HG03565 (cell line): ENCODE results near the gene KLHL7.
"Not testable (repeated sequence)": the region's sequence is repeated elsewhere in the genome, so short reads cannot be mapped to it uniquely, and the experiment has no call there.

Experiments
- ATAC-seq: cut with Tn5 transposase; IDR thresholded peaks from one replicate; pipeline ENCODE4 v1.9.1; 2021; ENCODE audit warnings: mild to moderate bottlenecking, moderate library complexity; ENCODE audit not compliant: unreplicated experiment

The KLHL7 gene

DNA sequence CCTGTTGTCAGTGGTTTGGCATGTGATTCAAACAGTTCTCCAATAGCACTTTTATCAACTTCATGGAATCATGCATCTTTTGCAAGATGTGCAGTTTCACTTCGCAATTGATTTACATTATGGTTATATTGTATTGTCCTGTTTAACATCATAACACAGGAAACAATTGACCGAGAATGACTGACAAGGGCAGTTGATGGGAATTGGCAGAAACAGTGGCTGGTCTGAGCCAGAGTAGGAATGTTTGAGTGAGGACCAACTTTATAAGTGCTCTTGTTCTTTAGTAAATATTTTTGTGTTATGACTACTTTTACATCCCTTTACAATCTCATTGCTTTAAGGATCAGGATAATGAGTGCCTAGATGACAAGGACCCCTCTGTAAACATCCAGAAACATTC, 2.2 kb downstream of the KLHL7 start:
- ATAC-seq = no peak

DNA sequence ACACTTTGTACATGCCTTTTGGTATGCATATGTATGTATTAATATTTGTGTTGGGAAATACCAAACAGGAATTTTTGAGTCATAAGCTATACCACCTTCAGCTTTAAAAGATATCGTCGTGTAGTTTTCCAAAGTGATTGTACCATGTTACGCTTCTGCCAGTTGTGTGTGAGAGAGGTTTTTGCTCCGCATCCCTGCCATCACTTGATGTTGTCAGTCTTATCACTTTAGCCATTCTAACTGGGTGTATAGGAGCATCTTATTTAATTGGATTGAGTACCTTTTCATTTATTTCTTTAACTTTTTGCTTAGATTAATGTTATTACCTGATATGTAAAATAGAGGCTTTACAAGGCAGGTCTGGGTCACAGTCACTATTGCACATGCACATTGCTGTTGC, 3.4 kb downstream of the KLHL7 start:
- ATAC-seq = no peak

DNA sequence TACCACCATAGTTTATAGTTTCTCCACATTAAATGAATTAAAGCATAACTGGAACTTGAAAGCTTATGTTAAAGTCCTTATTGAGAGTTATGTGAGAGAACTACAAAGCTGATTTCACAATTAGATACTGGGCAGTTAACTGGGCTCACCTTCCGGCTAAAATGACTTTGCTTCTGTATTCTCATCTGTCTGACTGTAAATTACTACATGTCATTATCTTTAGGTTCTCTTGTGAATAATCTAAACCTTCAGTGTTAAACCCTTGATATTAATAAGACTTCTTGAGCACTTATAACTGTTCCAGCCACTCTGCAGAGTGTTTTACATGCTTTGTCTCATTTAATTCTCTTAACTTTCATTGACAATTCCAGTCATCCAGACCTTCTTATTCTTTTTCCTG, 3.9 kb downstream of the KLHL7 start:
- ATAC-seq = no peak

DNA sequence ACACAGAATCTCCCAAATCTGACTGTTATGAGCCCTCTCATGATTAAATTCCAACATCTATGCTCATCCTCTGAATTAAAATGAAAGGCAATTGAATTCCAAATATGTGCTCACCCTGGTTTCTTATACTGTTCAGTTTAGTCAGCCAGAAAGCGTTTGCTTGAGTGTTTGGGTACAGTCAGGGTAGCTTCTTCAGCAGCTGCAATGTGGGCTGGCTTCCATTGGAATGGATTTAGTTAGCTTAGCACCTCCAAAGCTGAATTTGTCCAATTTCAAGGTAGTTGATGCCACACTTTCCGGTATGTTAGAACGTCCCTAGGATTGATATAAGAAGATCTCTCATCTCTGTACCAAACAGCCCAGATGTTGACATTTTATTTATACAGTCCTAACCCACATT, 9.3 kb downstream of the KLHL7 start:
- ATAC-seq = no peak

DNA sequence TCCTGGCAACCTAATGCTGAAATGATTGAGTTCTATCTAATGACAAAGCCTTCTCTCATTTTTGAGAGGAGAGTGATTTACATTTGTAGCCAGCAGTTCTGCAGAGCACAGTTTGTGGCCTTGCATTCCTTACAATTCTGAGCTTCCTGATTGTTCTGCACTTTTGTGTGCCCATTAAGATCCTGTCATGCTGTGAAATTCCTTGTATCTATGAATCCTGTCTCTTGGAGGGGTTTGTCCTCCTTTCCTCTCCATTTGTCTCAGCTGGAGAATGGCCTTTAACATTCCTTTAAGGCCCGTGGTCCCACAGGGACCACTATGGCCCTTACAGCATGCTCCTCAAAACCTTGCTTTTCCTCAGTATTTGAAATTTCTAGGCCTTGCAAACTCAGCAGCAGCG, 10.4 kb downstream of the KLHL7 start:
- no peak for ATAC-seq

DNA sequence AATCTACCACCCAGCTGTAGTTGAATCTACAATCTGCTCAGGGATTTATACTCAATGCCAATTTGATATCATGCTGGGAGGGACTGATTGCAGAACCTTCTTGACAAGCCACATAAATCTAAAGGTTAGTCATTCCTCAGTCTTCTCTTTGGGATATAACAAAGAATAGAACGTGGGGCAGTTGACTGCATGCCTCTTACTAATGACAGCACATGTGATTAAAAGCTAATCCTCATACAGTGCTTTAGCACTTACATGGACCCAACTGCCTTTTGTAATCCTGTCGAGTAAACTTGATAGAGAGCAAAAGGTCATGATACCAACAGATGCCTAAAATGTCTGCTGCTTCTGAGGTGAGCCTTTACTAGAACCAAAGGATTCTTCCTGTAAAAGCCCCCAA, 12.3 kb downstream of the KLHL7 start:
- ATAC-seq = no peak

DNA sequence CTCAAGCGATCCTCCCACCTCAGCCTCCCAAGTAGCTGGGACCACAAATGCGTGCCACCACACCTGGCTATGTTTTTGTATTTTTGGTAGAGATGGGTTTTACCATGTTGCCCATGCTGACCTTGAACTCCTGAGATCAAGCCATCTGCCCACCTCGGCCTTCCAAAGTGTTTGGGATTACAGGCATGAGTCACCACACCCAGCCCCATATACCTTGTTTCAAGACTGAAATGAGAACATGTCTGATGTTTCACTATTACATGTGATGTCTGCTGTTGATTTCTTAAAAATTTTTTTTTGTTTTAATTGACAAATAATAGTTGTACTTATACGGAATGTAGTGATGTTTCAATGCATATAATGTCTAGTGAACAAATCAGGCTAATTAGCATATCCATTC, 14.5 kb downstream of the KLHL7 start:
- no peak for ATAC-seq

DNA sequence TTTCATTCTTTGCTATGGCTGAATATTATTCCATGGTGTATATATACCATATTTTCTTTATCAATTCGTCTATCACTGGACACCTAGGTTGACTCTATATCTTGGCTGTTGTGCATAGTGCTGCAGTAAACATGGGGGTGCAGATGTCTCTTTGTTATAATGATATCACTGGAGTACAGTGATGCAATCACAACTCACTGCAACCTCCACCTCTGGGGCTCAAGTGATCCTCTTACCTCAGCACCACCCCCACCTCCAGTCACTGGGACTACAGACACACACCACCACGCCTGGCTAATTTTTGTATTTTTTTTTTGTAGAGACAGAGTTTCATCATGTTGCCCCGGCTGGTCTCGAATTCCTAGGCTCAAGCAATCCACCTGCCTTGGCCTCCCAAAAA, 15.6 kb downstream of the KLHL7 start:
- no peak for ATAC-seq

DNA sequence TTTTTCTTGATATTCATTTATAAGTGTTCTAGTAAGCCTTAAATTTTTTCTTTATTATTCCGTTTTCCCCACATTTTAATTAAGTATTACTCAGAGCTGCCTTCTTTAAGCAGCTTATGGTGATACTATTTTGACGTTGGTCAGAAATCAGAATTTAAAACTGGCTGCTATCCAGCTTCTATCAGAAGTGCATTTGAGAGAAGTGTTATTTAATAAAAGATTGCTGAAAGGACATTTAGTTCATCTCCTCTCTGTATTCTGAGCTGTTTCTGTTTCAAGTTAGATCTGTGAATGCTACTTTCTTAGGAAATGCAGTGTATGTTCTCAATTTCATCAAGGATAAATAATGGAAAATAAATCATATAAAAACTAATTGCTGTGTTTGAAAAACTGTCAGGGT, 17.4 kb downstream of the KLHL7 start:
- ATAC-seq = no peak

DNA sequence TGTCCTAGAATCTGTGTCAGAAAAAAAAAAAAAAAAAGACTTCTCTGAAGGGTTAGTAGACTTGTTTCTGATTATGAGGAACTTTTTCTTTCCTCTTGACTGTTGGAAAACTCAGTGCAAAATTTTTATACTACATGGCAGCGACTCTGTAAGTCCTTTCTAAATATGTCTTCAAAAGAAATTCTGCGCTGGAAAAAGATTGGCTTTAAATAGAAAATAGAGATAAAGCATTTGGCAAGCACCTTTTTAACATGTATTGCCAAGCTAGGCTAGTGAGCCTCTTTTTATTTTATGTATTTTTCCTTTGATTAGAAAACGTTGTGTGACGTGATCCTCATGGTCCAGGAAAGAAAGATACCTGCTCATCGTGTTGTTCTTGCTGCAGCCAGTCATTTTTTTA, 17.9 kb downstream of the KLHL7 start:
- no peak for ATAC-seq

DNA sequence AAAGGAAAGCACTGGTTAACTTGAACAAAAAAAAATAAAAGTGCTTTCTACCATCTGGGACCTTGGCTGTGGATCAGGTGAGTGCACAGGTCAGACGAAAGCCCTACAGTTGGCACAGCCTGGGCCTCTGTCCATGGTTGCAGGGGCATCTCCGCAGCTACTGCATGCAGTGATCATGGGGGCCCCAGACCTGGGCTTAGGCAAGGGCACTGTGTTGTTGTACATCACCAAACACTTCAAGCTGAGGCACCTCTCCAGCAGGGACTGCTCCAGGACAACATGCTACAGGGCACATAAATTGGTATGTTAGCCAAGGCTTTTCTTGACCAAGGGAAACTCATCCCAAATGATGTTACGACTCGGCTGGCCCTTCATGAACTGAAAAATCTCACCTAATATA, 23.5 kb downstream of the KLHL7 start:
- ATAC-seq = no peak

DNA sequence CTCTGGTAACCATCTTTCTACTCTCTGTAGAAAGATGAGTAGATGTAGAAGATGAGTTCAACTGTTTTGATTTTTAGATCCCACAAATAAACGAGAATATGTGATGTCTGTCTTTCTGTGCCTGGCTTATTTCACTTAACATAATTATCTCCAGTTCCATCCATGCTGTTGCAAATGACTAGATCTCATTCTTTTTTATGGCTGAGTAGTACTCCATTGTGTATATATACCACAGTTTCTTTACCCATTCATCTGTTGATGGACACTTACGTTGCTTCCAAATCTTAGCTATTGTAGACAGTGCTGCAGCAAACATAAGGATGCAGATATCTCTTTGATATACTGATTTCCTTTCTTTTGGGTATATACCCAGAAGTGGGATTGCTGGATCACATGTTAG, 26.2 kb downstream of the KLHL7 start:
- not testable (repeated sequence) for ATAC-seq

DNA sequence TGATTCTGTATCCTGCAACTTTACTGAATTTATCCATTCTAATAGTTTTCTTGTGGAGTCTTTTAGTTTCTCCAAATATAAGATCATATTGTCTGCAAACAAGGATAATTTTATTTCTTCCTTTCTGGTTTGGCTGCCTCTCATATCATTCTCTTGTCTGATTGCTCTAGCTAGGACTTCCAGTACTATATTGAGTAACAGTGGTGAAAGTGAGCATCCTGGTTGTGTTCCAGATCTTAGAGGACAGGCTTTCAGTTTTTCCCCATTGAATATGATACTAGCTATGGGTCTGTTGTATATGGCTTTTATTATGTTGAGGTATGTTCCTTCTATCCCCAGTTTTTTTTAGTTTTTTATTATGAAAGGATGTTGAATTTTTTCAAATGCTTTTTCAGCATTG, 28.2 kb downstream of the KLHL7 start:
- no peak for ATAC-seq

DNA sequence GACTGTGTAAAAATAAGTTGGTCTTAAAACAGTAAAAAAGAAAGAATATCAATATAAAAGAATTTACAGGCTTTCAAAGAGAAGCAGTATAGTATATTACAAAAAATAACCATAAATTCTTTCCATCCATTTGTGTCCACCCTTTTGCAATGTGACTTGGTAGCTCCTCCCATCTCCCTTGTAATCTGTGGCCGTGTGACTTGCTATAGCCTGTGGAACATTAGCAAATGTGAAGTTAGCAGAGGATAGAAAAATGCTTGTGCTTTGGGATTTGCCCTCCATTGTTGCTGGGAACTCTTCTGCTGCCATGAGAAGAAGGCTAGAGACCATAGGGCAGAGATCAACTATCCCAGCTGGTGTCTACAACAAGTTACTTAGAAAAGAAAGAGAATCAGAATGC, 30.2 kb downstream of the KLHL7 start:
- ATAC-seq = no peak

DNA sequence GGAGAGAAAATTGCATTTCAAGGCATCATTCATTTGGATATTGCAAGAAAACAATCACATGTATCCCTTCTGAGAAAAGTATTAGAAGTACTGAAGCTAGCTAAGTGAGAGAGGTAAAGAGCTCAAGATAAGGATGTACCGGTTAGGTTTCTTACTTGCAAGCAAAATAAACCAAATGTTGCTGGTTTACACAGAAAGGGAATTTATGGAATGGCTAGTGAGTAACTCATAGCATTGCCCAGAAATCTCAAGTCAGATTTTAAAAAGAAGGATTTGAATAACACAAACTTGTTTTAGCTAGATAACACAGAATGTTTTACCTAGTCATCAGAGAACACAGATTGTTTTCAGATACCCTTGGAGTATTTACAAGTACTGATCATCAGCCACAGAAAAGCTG, 30.6 kb downstream of the KLHL7 start:
- ATAC-seq = no peak

DNA sequence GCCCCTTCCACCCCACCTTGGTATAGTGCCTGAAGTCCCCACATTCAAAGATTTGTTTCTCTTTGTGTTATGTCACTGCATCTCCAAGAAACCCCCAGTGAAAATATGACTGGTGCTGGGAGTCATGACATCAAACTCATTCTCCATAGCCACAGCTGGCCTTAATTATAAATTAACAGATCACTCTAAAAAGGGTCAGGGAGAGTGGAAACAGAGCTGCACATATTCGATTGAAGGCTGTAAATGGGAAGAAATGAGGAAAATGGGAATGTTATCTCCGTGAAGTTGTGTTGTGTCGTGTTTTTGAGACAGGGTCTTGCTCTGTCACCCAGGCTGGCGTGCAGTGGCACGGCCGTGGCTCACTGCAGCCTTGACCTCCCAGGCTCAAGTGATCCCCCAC, 52.1 kb downstream of the KLHL7 start:
- no peak for ATAC-seq

DNA sequence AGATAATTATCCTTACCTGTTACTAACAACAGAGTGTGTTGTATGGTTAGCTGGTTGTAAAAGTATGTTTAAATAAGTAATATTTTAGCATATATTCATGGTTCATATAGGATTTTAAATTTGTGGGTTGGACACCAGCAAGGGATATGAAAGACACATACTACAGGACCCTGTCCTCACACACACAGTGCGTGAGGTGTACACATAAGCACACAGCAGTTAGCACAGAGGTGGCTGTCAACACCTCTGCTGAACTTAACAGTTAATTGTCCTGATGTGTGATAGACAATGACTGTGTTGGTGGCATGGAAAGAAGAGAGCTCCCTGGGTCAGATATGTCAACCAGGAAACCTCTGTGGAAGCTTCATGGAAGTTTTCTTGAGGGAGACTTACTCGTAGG, 53.0 kb downstream of the KLHL7 start:
- no peak for ATAC-seq

DNA sequence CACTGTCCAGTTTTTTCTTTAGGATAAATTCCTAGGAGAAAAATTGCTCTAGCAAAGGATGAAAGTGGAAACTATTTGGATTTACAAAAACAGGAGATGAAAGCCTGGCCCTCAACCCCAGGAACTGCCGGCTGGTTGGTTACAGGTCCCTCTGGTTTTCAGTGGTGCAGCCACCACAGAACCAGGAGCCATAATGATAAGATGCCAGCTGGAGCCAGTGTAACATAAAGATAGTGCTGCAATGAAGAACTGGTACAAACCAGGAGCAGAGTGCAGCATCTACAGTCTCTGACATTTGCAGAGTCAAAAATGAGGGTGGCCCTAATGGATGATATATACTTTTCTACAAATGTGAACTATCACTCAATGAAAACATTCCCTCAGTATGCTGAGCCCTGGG, 55.9 kb downstream of the KLHL7 start:
- no peak for ATAC-seq

DNA sequence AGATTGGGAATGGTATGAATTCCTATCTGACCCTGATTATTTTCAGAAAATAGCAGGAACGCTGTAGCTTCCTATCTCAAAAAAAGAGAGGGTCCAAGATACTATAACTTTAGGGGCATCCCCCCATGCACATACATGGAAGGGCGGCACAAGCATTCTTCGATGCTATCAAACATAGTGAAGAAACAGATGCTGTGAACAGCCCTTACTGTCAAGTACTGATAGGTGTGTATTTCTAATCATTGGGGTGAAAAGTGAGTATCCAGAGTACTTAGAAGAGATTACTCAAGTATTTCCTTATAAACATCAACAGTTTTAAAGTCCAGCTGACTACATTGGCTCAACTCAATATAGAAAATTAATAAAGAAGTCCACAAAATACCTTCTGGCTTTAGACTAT, 59.3 kb downstream of the KLHL7 start:
- no peak for ATAC-seq

DNA sequence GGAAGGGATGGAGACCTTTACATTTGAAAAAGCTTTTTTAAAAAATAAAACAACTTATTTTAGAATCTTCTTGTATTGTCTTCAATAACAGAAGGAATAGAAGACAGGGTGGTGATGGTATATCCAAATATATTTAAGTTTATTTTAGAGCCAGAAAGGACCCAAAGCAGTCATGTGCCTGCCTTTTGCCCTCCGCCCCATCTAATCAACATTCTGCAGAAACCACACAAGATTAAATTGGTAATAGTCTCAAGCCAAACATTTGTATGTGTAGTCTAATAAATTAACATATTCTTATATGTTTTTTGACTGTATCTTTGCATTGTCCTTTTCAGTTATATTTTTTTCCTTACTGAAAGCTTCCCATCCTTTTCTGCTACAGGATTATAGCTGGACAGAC, 59.7 kb downstream of the KLHL7 start:
- ATAC-seq = no peak

DNA sequence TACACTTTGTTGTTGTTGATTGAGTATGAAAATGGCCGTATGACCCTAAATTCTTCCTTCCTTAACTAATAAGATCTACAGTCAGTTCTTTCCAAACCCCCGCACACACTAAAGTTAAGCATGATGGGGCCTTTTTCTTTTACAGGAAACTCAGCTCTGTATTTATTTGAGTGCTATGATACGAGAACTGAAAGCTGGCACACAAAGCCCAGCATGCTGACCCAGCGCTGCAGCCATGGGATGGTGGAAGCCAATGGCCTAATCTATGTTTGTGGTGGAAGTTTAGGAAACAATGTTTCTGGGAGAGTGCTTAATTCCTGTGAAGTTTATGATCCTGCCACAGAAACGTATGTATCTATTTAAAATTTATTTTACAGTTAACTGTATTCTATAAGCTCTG, 62.1 kb downstream of the KLHL7 start:
- ATAC-seq = no peak

DNA sequence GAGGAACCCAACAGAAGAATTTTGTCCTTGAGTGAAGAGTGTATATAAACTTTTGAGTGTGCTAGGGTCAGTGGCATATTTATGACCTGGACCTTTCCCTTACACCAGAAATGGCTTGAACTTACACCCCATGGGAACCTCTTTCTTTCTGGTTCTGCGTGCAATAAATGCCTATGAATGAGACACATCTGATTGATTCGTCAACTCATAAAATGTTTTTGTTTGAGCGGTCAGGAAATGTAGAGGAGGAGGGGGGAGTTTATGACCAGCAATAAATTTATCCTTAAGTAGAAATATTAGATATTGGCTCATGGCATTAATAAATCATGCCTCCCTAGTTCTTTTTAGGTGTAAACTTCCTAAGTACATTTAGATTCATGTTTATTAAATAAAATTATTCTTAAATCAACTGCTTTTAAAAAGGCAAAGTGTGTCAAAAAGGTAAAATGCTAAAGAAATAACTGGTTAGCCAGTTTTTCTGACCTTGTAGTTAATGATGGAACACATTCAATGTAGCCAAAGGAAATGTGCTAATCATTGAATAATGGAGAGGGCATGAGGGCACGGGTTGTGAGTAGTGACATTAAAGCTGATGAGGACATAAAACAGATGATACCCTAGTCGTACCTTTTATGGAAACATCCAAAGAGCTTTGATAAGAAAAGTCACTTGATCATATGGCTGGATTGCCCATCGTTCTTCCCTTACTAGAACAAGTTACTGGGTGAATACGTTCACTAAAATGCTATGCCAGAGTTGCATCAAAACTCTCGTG, 62.7 kb downstream of the KLHL7 start:
- no peak for ATAC-seq

DNA sequence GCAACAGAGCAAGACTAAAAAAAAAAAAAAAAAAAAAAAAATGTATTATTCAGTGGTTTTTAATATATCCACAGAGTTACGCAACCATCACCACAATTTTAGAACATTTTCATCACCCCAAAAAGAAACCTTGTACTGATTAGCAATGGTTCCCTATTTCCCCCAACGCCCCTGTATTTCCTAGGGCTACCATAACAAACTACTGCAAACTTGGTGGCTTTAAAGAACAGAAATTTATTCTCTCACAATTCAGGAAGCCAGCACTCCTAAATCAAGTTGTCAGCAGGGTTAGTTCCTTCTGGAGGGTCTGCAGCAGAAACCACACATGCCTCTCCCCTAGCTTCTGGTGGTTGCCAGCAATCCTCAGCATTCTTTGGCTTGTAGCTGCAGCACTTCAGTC, 70.4 kb downstream of the KLHL7 start:
- ATAC-seq = no peak
